ENCODE measurements around the gene GINS2.

GINS2 gene

GRCh38 chr16:85637808-85638647 lies 50.7 kb downstream of the GINS2 start:
- DNase-seq = no peak

- DNase-seq = no peak
Measured at GRCh38 chr16:85637061-85637807, 51.5 kb downstream of the GINS2 start.

GRCh38 chr16:85636234-85636812 lies 52.4 kb downstream of the GINS2 start:
- no peak for DNase-seq

GRCh38 chr16:85635545-85636140 lies 53.1 kb downstream of the GINS2 start:
- DNase-seq = no peak

- DNase-seq = no peak
Measured at GRCh38 chr16:85634747-85635544, 53.8 kb downstream of the GINS2 start.

- no peak for DNase-seq
Measured at GRCh38 chr16:85633888-85634287, 54.9 kb downstream of the GINS2 start.

- no peak for DNase-seq
Measured at GRCh38 chr16:85633438-85633743, 55.4 kb downstream of the GINS2 start.

- no peak for DNase-seq
Measured at GRCh38 chr16:85632709-85633437, 55.9 kb downstream of the GINS2 start.

- DNase-seq = no peak
Measured at GRCh38 chr16:85631802-85632393, 56.9 kb downstream of the GINS2 start.

GRCh38 chr16:85631230-85631629 lies 57.5 kb downstream of the GINS2 start:
- DNase-seq = no peak

- DNase-seq = no peak
Measured at GRCh38 chr16:85629853-85630252, 58.9 kb downstream of the GINS2 start.

GRCh38 chr16:85629326-85629725 lies 59.4 kb downstream of the GINS2 start:
- no peak for DNase-seq

GRCh38 chr16:85628645-85629044 lies 60.1 kb downstream of the GINS2 start:
- DNase-seq = no peak

- DNase-seq = no peak
Measured at GRCh38 chr16:85628265-85628556, 60.5 kb downstream of the GINS2 start.

- DNase-seq = no peak
Measured at GRCh38 chr16:85627526-85628264, 61.1 kb downstream of the GINS2 start.

- DNase-seq = no peak
Measured at GRCh38 chr16:85627089-85627488, 61.7 kb downstream of the GINS2 start.

Measured in bone marrow (tissue), 2 donors.